Stomach (tissue), 9 donors: ENCODE results near the gene CPLX3. TPM values are rescaled to one million over a fixed set of nuclear protein-coding genes. Genes with fewer than 3 reads are reported as not detected.
"Not testable (repeated sequence)": the region's sequence is repeated elsewhere in the genome, so short reads cannot be mapped to it uniquely, and the experiment has no call there.

Experiments
- DNase-seq, 2 donors: peaks; one replicate each; pipeline versions ENCODE4 v3.0.0 to v3.0.0-alpha.2; 2013 to 2019
- H3K27ac ChIP-seq, 5 donors: fragments of 200-600 bp in 4 of 5; sonication (generic) in 4 of 5; one replicate each; pipeline ENCODE4 v1.5.1; 2013 to 2019; ENCODE audit warnings: mild to moderate bottlenecking in 1 of 5, moderate library complexity in 1 of 5
- H3K27me3 ChIP-seq, 3 donors: fragments of 200-600 bp; sonication (generic); one replicate each; pipeline ENCODE4 v1.5.1; 2017 to 2019; ENCODE audit warnings: mixed run types in 1 of 3
- H3K36me3 ChIP-seq, 4 donors: fragments of 200-600 bp; sonication (generic); 1 replicate in 3 of 4; 2 replicates in 1 of 4; pipeline ENCODE4 v1.5.1; 2016 to 2019
- H3K4me1 ChIP-seq, 4 donors: fragments of 200-600 bp; sonication (generic); one replicate each; pipeline ENCODE4 v1.5.1; 2016 to 2019
- H3K4me3 ChIP-seq, 4 donors: fragments of 200-600 bp; sonication (generic) in 3 of 4; one replicate each; pipeline ENCODE4 v1.5.1; 2016 to 2019; ENCODE audit warnings: mild to moderate bottlenecking in 1 of 4
- H3K9me3 ChIP-seq, 4 donors: fragments of 200-600 bp; sonication (generic); one replicate each; pipeline ENCODE4 v1.5.1; 2016 to 2019
- CTCF ChIP-seq, 7 experiments: fragments of 450-650 bp in 4 of 7; fragments of 200-600 bp in 3 of 7; sonication (generic) in 3 of 7; IDR thresholded peaks; one replicate each; pipeline ENCODE4 v1.5.1; 2016 to 2019; ENCODE audit warnings: antibody characterized with exemption in 7 of 7, control low read depth in 2 of 7, mild to moderate bottlenecking in 1 of 7
- EP300 ChIP-seq: sonication (generic); formaldehyde crosslinking; IDR thresholded peaks from one replicate; pipeline ENCODE4 v1.6.1; 2017; ENCODE audit warnings: antibody characterized with exemption
- POLR2A ChIP-seq, 4 donors: fragments of 450-650 bp; IDR thresholded peaks; one replicate each; pipeline ENCODE4 v1.6.1; 2016; ENCODE audit warnings: antibody characterized with exemption in 4 of 4, control low read depth in 2 of 4, mild to moderate bottlenecking in 1 of 4, moderate library complexity in 1 of 4
- POLR2AphosphoS5 ChIP-seq, 3 donors: sonication (generic); formaldehyde crosslinking; IDR thresholded peaks; one replicate each; pipeline ENCODE4 v1.6.1; 2016; ENCODE audit warnings: antibody characterized with exemption in 3 of 3
- WGBS, 5 donors: extraction: QIAGEN DNeasy Blood & Tissue Kit in 3 of 5; methylation state at CpG; one replicate each; pipeline versions ENCODE4 v1.1.5 to v1.1.7; 2013 to 2018; 5-methylcytosine and 5-hydroxymethylcytosine counted together
- intact Hi-C: fragments of 100-400 bp; cut with DNase I; formaldehyde crosslinking; loops from one replicate; pipeline ENCODE4 v1.15.1; 2023; ENCODE audit warnings: low total_unique reads
- polyA plus RNA-seq, 3 donors: library from polyadenylated mRNA; stranded (reverse); fragments of 200-250 nt; gene quantifications; one replicate each; pipeline ENCODE4 v1.2.3, GENCODE V29; 2013
- total RNA-seq, 5 donors: library from RNA; depleted of rRNA; stranded (reverse); fragments of >200 nt; gene quantifications; one replicate each; pipeline versions ENCODE4 v1.1.0 to v1.2.3, GENCODE V29; 2014 to 2016
- donor health status: healthy with polysubstance abuse.
- donor health status: Bipolar disorder and iron deficiency.
- donor health status: healthy.

CPLX3 gene
- total and polyA plus RNA-seq, 8 donors: 0.61 to 57.8 (median 19.4) TPM; not detected in 4

GRCh38 chr15:74785194-74786032 lies 41.0 kb upstream of the CPLX3 start:
- Histone ChIP-seq H3K27me3 (no peaks in the 10 kb centered on the region), H3K9me3 (no peaks in the 10 kb centered on the region), H3K4me3 (peak overlapping the region in 2 of 4 donors; percentile 3 to 18), H3K27ac (peak overlapping the region; percentile 35 to 95 (median 89)), H3K36me3 (no peaks in the 10 kb centered on the region), H3K4me1 (peaks cover 85 to 94% (median 93%) of the 10 kb centered on the region in 4 donors)
- TF ChIP-seq EP300: no peak
- no peak for TF ChIP-seq POLR2A (IDR thresholded peaks at IDR 0.05)
- no peak for TF ChIP-seq POLR2AphosphoS5 (IDR thresholded peaks at IDR 0.05)
- TF ChIP-seq CTCF (IDR thresholded peaks at IDR 0.05): no peak
- intact Hi-C loops: no loop called here
- DNase-seq: no peak
- 68 to 77% (median 74%) methylated on average over 13 of the region's 13 CpGs for WGBS, 5 donors

- 66 to 78% (median 73%) methylated on average over 12 of the region's 12 CpGs for WGBS, 5 donors
- intact Hi-C loops, H3K36me3 ChIP-seq, H3K4me3 ChIP-seq, H3K27me3 ChIP-seq, DNase-seq, H3K9me3 ChIP-seq: not testable (repeated sequence)
- Histone ChIP-seq H3K4me1 (peaks cover 84 to 94% (median 93%) of the 10 kb centered on the region in 4 donors), H3K27ac (peak overlapping the region; percentile 49 to 95 (median 89))
Measured at GRCh38 chr15:74786081-74786480, 40.3 kb upstream of the CPLX3 start.

GRCh38 chr15:74786551-74787165 lies 39.8 kb upstream of the CPLX3 start:
- Histone ChIP-seq H3K4me3 (peak overlapping the region in 1 of 4 donors; percentile 10), H3K4me1 (peaks cover 84 to 94% (median 91%) of the 10 kb centered on the region in 4 donors)
- WGBS, 5 donors: 53 to 67% (median 56%) methylated on average over 6 to 7 of the region's 7 CpGs

GRCh38 chr15:74787251-74788041 lies 39.0 kb upstream of the CPLX3 start:
- Histone ChIP-seq H3K27me3 (no peaks in the 10 kb centered on the region), H3K27ac (peak overlapping the region; percentile 60 to 95 (median 89)), H3K9me3 (no peaks in the 10 kb centered on the region), H3K36me3 (no peaks in the 10 kb centered on the region), H3K4me1 (peaks cover 91 to 99% (median 97%) of the 10 kb centered on the region in 4 donors), H3K4me3 (peak overlapping the region in 3 of 4 donors; percentile 4 to 46 (median 21))
- intact Hi-C loops: no loop called here
- TF ChIP-seq CTCF (IDR thresholded peaks at IDR 0.05) (peak in 3 of 7 experiments; percentile 14 to 45 (median 26)), POLR2A (IDR thresholded peaks at IDR 0.05) (no peak), POLR2AphosphoS5 (IDR thresholded peaks at IDR 0.05) (peak in 2 of 3 donors; percentile 15 to 62)
- WGBS, 5 donors: 34 to 50% (median 41%) methylated on average over 9 to 13 of the region's 13 CpGs
- DNase-seq: peak; percentile 72 to 87

More at GRCh38 chr15:74786551-74787165, 39.8 kb upstream of the CPLX3 start:
- Histone ChIP-seq H3K27ac (peak overlapping the region; percentile 49 to 95 (median 89)), H3K36me3 (no peaks in the 10 kb centered on the region), H3K9me3 (no peaks in the 10 kb centered on the region), H3K27me3 (no peaks in the 10 kb centered on the region)
- no peak for TF ChIP-seq POLR2A (IDR thresholded peaks at IDR 0.05)
- TF ChIP-seq POLR2AphosphoS5 (IDR thresholded peaks at IDR 0.05): no peak
- TF ChIP-seq EP300: no peak
- no peak for TF ChIP-seq CTCF (IDR thresholded peaks at IDR 0.05)
- intact Hi-C loops: no loop called here
- no peak for DNase-seq
